BE2C (cell line): ENCODE measurements around the gene COL13A1.

Experiments
- DNase-seq: peaks from one replicate; pipeline ENCODE4 v3.0.0-alpha.2; 2020
- H3K27me3 ChIP-seq: fragments of 250-450 bp; sonication (Bioruptor Pico); 2 replicates; pipeline ENCODE4 v1.5.1; 2020; ENCODE audit warnings: mild to moderate bottlenecking
- H3K36me3 ChIP-seq: fragments of 250-450 bp; sonication (Bioruptor Pico); 2 replicates; pipeline ENCODE4 v1.5.1; 2020; ENCODE audit warnings: mild to moderate bottlenecking
- H3K4me1 ChIP-seq: fragments of 250-450 bp; sonication (Bioruptor Pico); 2 replicates; pipeline ENCODE4 v1.5.1; 2020
- H3K4me3 ChIP-seq: 2 replicates; pipeline ENCODE4 v1.5.1; 2011; ENCODE audit warnings: low read depth, low read length
- H3K9me3 ChIP-seq: fragments of 250-450 bp; sonication (Bioruptor Pico); 2 replicates; pipeline ENCODE4 v1.5.1; 2020
- TF ChIP-seq, protein P1 (sequence below): IDR thresholded peaks from 2 replicates; pipeline ENCODE4 v1.5.1; 2012; ENCODE audit warnings: mild to moderate bottlenecking, low read depth, low read length

COL13A1 gene

DNA sequence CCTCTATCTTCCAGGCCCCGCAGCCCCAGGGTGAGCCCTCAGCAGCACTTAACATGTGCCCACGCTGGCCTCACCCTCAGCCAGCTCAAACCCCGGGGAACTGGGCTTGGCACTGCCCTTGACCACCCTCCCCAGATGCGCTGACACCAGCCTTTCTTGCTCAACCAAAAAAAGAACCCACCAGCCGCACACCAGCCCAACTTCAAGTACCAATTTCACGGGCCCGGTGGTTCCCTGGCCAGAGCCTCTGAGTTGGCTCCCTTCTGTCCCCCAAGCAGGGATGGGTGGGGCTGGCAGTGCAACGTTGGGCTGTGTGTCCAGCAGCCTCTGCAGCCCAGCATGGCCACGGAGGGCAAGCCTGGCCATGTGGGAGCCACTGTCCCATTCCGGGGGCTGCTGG is 96.3 kb downstream of the COL13A1 start:
- TF ChIP-seq, protein P1, sequence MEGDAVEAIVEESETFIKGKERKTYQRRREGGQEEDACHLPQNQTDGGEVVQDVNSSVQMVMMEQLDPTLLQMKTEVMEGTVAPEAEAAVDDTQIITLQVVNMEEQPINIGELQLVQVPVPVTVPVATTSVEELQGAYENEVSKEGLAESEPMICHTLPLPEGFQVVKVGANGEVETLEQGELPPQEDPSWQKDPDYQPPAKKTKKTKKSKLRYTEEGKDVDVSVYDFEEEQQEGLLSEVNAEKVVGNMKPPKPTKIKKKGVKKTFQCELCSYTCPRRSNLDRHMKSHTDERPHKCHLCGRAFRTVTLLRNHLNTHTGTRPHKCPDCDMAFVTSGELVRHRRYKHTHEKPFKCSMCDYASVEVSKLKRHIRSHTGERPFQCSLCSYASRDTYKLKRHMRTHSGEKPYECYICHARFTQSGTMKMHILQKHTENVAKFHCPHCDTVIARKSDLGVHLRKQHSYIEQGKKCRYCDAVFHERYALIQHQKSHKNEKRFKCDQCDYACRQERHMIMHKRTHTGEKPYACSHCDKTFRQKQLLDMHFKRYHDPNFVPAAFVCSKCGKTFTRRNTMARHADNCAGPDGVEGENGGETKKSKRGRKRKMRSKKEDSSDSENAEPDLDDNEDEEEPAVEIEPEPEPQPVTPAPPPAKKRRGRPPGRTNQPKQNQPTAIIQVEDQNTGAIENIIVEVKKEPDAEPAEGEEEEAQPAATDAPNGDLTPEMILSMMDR, result no peak
- no peak for DNase-seq
- Histone ChIP-seq H3K27me3 (no peaks in the 10 kb centered on the region), H3K4me3 (no peak overlapping the region), H3K36me3 (no peaks in the 10 kb centered on the region), H3K9me3 (no peaks in the 10 kb centered on the region), H3K4me1 (peaks cover 15% of the 10 kb centered on the region)

DNA sequence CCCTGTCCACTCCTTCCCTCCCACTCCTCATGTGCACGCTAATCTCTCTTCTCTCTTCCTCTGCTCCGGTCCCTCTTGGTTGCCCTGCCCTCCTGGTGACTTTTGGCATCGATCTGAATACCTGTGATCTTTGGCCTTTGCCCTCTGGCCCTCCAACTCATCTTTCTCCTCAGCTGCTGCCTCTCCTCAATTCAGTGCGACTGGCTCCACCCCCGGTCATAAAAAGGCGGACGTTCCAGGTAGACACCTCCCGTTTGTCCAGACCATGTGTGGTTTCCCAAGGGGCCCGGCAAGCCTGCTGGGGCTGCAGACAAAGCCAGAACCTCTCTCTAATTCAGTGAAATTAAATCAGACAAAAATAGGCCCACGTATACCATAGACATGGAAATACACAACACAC is 96.8 kb downstream of the COL13A1 start:
- TF ChIP-seq, protein P1, result no peak
- Histone ChIP-seq H3K27me3 (no peaks in the 10 kb centered on the region), H3K36me3 (no peaks in the 10 kb centered on the region), H3K4me3 (no peak overlapping the region), H3K4me1 (peaks cover 15% of the 10 kb centered on the region), H3K9me3 (no peaks in the 10 kb centered on the region)
- peak; percentile 59 for DNase-seq

DNA sequence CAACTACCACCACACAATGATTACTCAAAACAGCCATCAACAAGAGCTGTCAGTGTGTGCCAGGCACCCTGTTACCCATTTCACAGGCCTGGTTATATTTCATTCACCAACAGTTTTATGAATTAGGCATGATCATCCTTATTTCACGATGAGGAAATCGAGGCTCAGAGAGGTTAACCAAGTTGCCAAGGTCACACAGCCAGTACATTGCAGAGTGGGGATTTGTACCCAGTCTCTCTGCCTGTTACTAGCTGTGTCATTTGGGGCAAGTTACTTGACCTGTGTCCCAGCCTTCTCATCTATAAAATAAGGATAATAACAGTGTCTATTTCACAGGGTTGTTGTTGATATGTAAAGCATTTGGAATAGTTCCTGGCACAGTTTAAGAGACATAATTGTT is 97.2 kb downstream of the COL13A1 start:
- H3K4me3 ChIP-seq, result no peak overlapping the region
- no peaks in the 10 kb centered on the region for H3K9me3 ChIP-seq
- no peaks in the 10 kb centered on the region for H3K27me3 ChIP-seq
- H3K4me1 ChIP-seq, result peaks cover 15% of the 10 kb centered on the region
- DNase-seq, result no peak
- H3K36me3 ChIP-seq, result no peaks in the 10 kb centered on the region
- TF ChIP-seq, protein P1, result no peak

DNA sequence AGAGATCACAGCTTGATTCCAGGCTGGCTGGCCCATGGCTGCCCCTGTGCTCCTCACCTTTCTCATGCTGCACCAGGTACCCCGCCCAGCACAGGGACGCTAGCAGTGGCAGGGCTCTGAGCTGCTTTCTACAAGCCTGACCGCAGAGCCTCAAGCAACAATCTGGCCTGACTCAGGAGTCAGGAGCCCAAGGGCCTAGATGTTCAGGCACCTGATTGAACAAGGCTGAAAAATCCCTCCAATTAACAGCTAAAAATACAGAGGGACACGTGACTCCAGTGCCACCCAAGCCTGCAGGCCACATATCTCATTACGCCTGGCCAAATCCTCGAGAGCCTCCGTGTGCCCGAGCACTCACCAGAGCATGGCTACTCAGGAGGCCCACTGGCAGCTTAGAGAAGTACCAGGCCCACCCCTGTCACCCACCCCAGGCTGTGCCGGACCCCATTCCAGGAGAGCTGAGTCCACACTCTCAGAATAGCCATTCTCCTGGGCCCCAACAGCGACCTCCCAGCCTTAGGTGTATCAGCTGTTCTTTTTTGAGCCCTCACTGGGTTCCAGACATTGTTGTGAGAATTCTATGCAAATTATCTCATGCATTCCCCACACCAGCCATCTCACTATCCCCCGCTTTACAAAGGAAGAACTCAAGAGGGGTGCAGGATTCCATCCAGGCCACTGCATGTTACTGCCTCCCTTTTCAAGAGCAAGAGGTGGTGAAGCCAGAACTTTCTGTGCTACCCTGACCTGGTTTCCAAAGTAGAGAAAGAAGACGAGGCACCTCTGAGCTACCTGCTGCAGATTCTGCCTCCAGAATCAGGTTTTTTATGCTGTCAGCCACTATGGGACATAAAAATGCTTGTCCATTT is 98.3 kb downstream of the COL13A1 start:
- TF ChIP-seq, protein P1, result no peak
- H3K4me1 ChIP-seq, result peaks cover 15% of the 10 kb centered on the region
- no peaks in the 10 kb centered on the region for H3K9me3 ChIP-seq
- H3K4me3 ChIP-seq, result no peak overlapping the region
- no peaks in the 10 kb centered on the region for H3K27me3 ChIP-seq
- no peaks in the 10 kb centered on the region for H3K36me3 ChIP-seq
- no peak for DNase-seq

DNA sequence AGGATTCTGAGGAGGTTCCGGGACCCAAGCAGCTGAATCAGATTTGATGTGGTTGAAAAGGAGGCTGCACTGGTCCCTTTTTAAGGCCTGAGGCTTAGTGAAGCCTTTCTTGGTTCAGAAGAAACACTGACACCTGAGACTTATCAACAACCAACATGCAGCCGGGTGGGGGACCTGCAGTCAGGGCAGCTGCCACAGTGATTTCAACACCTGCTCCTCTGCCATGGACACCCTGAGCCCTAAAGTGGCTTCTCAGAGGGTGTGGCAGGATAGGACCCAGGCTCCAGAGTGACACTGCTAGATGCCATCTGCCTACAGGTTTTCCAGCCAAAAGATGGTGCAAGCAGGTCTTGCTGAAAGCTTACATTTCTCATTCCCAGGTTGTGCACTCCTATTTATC is 99.3 kb downstream of the COL13A1 start:
- no peak overlapping the region for H3K4me3 ChIP-seq
- DNase-seq, result no peak
- TF ChIP-seq, protein P1, result no peak
- H3K4me1 ChIP-seq, result peaks cover 11% of the 10 kb centered on the region
- H3K9me3 ChIP-seq, result no peaks in the 10 kb centered on the region
- no peaks in the 10 kb centered on the region for H3K36me3 ChIP-seq
- H3K27me3 ChIP-seq, result no peaks in the 10 kb centered on the region
